Measurements from ENCODE around the gene MYT1.
A peak's percentile ranks its signal among the peaks of the same experiment; 100 is the strongest.
"Not testable (repeated sequence)": the region's sequence is repeated elsewhere in the genome, so short reads cannot be mapped to it uniquely, and the experiment has no call there.

MYT1 gene

DNA sequence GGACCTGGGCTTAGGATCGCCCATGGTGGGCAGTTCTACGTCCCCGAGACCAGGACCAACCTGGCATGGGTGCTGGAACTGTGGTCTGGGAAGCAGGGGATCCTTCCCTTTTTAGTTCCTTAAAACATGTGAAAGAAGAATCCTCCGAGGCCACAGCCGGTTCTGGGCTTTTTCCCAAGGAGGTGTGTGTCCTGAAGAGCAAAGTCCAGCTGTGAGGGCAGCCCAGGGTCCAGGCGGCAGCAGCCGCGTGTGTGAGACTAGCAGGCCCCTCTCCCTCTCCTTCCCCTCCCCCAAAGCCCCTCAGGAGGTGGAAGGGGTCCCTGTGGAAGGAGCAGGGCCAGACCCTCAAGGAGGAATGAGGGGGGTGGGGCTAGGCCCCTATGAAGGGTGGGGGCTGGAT lies 56.2 kb downstream of the MYT1 start:
- no peak for DNase-seq

DNA sequence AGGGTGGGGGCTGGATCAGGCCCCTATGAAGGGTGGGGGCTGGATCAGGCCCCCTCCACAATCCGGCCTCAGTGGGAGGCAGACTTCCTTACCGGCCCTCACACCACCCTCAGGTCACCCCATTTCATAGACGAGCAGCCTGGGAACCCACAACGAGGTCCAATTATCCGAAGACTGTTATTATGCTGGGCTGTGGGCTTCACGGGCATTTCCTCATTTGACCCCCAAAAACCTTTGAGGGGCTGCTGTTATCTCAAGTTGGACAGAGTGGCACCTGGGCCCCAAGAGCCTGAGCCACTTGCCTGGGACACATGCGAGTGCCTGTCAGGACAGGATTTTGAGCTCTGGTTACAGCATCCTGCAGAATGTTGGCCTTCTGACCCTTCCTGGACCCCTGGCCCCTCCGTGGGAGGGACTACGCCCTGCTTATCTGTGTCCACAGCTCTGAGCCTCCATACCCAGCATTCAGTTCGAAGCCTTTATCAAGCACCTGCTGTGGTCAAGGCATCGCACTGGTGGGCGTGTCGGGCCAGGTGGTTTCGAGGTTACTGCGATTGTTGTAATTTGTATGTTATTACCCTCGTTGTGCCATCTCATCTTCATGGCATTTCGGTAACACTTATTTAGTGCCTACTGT lies 56.8 kb downstream of the MYT1 start:
- DNase-seq: no peak

GRCh38 chr20:64222291-64222735 lies 58.1 kb downstream of the MYT1 start:
- no peak for DNase-seq

DNA sequence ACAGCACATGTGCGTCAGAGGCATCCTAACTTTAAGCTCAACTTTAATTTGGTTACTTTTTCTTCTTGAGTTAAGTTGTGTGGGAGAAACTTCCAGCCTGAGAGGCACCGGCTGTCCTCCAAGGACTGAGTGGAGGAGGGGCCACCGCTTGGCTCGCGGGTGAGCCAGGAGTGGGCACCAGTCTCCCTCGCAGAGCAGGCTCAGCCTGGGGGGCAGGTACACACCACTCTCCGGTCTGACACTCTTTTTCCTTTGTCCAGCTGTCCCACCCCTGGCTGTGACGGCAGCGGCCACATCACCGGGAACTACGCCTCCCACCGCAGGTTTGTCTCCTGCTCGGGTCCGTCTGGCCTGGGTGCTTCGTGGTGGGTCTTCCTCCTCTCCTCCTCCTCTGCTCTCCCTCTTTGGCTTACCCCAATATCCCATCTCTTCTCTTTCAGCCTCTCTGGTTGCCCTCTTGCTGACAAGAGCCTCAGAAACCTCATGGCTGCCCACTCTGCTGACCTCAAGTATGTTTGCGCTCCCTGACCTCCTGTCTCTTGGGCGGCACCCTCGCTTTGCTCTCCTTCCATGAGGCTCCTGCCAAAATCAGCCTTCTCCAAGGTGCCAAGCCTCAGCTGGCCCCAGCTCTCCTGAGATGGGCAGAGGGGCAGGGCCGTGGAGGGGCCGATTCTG lies 58.7 kb downstream of the MYT1 start:
- no peak for DNase-seq

GRCh38 chr20:64223526-64224067 lies 59.3 kb downstream of the MYT1 start:
- DNase-seq: no peak

GRCh38 chr20:64224351-64225170 lies 60.3 kb downstream of the MYT1 start:
- peak in 1 of 2 experiments; percentile 27 for DNase-seq

DNA sequence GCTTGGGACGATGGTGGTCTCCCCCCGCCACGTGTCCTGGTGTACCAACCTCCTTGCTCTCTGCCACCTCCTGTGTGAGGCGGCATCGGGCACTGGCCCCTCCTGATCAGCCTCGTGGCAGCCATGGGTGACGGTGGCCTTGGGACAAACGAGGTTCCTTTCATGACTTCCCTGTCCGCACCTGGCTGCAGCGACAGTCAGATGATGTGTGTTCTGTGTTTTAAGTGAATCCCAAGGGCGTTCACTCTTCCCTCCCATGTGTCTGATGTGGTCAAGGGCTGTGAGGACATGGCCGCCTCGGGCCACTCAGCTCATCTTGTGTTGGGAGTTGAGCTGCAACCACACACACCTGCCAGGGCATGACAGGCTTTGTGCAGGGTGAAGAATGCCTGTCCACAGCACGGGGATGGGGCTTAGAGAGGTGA lies 60.9 kb downstream of the MYT1 start:
- DNase-seq: no peak

- DNase-seq: no peak
Measured at GRCh38 chr20:64225828-64226598, 61.8 kb downstream of the MYT1 start.

DNA sequence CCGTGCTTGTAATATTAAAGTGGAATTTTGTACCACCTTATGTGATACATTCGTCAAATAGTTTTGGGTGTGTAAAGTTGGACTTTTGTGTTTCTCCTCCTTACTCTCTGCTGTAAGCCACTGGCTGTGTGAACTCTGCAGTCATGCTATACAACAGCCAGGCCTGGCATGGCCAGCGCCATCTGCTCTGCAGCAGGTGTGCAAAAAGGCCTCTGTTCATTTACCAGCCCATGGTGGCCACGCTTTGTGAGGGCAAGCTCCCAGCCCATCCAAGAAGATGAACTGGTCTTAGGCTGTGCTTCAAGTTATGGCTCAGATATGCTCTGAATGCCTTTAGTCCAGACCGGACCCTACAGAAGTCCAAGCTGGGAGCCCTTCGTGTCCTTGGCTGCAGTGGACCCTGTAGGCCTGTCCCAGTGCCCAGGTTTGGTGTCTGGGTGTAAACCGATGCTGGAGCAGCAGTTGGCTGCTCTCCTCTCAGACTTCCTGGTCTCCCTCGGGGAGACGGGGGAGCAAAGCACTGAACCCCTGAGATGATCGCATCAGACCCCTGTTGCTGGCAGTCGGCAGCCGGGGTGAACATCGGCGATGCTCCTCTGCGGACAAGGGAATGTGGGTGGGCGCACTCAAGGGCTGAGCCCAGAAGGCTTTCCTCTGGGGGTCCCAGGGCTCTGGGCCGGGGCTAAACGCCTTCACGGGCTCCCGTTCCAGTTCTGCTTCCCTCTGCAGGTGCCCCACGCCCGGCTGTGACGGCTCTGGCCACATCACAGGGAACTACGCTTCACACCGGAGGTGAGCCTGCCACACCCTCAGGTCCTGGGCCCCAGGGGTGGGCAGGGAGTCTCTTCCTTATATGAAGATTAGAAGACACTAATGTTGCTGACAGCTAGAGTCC lies 62.7 kb downstream of the MYT1 start:
- no peak for DNase-seq

- DNase-seq: no peak
Measured at GRCh38 chr20:64228086-64228653, 63.9 kb downstream of the MYT1 start.

GRCh38 chr20:64228751-64229506 lies 64.7 kb downstream of the MYT1 start:
- no peak for DNase-seq

- no peak for DNase-seq
Measured at GRCh38 chr20:64229507-64230061, 65.3 kb downstream of the MYT1 start.

DNA sequence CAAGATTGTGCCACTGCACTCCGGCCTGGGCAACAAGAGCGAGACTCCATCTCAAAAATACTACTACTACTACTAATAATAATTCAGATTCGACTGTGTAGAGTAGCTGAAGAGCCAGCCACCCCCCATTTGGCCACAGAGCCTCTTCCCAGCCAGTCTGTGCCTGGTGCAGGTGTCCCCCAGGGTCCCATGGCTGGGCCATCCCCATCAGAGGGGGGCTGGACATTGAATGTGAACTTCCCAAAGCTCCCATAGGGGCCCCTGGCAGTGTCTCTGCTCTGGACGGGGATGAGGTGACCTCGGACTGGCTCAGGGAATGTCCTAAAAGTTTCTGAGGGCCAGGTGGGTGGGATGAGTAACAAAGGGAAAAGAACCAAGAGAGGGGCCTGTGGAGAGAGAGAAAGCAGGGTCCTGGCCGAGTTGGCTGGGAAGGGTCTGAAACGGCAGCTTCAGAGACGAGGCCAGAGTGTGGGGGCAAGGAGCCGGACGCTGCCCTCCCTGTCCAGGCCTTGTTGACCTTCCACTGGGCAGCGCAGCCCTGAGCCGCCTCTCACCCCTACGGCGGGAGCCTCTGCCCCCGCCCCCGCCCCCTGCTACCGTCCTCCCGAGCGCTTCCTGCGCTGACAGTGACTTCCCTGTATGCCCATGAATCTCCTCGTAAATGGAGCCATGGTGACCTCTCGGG lies 66.4 kb downstream of the MYT1 start:
- DNase-seq: no peak

DNA sequence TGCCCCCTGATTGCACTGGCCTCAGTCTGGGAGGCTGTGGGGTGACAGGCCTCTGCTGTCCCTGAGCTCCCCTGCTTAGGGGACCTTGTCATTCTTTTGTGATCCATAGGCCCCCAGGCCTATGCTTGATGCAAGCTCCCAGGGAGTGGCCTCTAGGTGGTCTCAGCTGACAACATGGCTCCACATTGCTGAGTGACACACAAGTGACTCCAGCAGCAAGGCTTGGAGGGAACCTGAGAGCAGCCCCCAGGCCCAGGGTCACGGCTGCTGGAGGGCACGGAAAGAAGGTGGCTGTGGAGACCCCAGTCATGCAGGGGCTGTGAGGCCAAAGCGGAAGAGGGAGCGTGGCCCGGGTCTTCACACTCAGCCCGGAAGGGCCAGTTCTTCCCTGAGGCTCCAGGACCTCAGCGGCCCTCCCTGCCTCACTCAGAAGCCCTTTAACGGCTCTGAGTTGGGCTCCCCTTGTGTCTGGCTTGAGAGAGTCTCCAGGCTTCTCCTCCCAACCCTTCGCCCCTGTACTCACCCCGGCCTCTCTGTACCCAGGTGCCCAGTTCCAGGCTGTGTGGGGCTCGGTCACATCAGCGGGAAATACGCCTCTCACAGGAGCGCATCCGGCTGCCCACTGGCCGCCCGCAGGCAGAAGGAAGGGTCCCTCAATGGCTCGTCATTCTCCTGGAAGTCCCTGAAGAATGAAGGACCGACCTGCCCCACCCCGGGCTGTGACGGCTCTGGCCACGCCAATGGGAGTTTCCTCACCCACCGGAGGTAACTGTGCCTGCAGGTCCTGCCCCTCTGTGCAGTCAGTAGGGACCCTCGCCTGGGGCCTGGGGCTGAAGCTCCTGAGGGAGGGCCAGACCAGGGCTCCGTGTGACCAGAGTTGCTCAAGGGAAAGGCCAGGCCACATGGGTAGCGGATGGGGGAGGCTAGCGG lies 67.6 kb downstream of the MYT1 start:
- no peak for DNase-seq

GRCh38 chr20:64232794-64233193 lies 68.5 kb downstream of the MYT1 start:
- DNase-seq: no peak

DNA sequence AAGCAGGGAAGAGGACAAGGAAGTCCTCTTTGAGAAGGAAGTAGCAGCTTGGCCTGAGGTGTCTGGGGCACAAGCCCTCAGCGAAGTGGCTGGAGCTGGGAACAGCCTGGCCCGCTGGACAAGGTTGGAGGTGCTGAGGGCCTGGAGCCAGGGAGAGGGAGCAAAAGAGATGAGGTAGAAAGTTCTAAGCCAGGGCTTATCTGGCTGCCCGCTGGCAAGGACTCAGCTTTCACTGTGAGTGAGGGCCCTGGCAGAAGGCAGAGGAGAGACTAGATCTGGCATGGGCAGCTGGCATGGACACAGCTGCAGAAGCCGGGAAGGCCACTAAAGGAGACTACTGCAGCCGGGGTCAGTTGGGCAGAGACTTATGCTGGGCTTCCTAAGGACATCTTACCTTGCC lies 69.5 kb downstream of the MYT1 start:
- no peak for DNase-seq

GRCh38 chr20:64234291-64234791 lies 70.1 kb downstream of the MYT1 start:
- no peak for DNase-seq

GRCh38 chr20:64234921-64235565 lies 70.8 kb downstream of the MYT1 start:
- not testable (repeated sequence) for DNase-seq

All from activated T-cell treated with anti-CD3 and anti-CD28 coated beads, Interleukin-2, amount 50 U/mL, for 48 hours (primary cell).